Hematopoietic multipotent progenitor cell (in vitro differentiated cells): ENCODE data around the gene CISTR. TPM values are rescaled to one million over a fixed set of nuclear protein-coding genes. Genes with fewer than 3 reads are reported as not detected.
A peak's percentile ranks its signal among the peaks of the same experiment; 100 is the strongest.

Source experiments
- DNase-seq, 3 donors: peaks; one replicate each; pipeline ENCODE4 v3.0.0-alpha.2; 2011 to 2015; ENCODE audit warnings: low read depth in 2 of 3, low spot score in 2 of 3
- total RNA-seq: library from RNA; depleted of rRNA; stranded (reverse); fragments of >200 nt; gene quantifications from one replicate; pipeline ENCODE4 v1.2.3, GENCODE V29; 2012

The CISTR gene
- total RNA-seq, 1 donor = not detected

GRCh38 chr12:53746592-53747092, 5.1 kb downstream of the CISTR start:
- peak; percentile 72 to 87 (median 83) for DNase-seq

GRCh38 chr12:53744751-53745150, 7.0 kb downstream of the CISTR start:
- no peak for DNase-seq

- DNase-seq = no peak
Measured at GRCh38 chr12:53744130-53744441, 7.7 kb downstream of the CISTR start.

DNA sequence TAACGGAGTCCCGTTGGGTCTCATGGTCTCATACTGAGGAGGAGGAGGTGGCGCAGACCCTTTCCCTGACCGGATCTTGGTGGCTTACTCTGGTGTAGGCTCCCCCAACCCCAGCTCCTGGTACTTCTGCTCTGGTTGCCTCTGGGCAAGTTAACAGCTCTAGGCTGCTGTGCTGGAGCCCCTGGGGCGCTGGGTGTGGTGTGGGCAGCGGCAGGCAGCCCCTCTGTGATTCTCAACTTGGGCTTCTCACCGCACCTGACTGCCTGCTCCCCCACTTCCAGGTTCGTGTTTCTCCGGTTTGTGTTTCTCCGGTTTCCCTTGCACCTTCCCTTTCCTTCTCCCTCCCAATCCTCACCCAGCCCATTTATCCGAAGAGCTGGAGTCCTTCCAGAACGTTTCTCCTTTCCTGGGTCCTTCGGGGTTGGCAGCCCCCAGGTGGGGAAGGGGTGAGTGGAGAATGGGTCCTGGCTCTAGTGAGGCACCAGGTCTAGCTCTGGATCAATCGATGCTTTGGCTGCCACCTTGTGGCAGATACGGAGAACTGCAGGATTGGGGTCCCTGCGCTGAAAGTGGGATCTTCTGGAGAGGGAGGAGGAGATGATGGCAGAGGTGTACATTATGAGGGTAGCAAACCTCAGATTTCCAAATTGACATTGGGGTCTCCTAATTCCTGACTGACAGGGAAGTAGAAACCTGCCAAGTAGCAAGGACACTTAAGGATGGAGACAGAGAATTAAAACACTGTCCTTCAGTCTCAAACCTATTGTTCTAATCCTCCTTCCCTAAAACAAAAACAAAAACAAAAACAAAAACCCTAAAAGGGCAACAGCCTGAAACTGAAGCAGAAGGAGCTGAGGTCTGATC, 8.3 kb downstream of the CISTR start:
- DNase-seq = peak; percentile 54 to 82 (median 59)

- DNase-seq = no peak
Measured at GRCh38 chr12:53740130-53740491, 11.7 kb downstream of the CISTR start.

DNA sequence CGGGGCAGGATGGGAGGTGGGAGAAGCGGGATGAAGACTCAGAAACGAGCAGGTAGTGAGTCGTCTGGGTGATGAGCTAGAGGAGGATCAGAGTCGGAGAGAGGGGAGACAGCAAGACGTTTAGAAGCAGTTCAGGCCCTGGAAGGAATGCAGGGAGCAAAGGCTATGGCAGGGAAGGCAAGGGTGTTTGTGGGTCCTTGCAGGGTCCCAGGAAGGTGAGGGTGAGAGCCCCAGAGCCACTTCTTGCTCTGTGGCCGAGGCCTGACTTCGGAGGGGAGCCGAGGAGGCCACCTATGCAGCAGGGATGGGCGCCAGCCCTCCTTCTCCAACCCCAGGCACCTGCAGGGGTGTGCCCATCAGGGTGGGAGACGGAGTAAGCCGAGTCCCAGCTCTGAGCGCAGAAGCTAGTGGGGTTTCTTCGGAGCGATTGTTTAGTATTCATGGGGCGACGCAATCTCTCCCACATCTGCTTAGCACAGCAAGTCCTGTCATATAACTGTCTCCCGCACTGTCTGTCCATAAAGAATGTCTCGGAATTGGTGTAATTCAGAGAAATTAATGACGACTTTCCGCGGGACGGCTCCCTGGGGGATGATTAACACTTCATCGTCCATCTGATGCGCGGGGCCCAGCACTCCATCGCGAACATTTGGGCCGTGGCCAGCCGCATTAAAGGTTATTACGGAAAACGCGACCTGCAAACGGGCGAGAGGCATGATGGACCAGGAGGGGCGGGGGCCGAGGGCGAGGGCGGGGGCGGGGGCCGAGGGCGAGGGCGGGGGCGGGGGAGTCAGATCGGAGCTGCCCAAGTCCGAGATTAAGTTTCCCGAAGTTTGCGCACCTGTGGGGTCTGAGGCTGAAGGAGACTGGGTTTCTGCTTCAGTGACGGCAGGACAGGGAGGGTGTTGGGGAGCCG, 12.3 kb downstream of the CISTR start:
- no peak for DNase-seq

DNA sequence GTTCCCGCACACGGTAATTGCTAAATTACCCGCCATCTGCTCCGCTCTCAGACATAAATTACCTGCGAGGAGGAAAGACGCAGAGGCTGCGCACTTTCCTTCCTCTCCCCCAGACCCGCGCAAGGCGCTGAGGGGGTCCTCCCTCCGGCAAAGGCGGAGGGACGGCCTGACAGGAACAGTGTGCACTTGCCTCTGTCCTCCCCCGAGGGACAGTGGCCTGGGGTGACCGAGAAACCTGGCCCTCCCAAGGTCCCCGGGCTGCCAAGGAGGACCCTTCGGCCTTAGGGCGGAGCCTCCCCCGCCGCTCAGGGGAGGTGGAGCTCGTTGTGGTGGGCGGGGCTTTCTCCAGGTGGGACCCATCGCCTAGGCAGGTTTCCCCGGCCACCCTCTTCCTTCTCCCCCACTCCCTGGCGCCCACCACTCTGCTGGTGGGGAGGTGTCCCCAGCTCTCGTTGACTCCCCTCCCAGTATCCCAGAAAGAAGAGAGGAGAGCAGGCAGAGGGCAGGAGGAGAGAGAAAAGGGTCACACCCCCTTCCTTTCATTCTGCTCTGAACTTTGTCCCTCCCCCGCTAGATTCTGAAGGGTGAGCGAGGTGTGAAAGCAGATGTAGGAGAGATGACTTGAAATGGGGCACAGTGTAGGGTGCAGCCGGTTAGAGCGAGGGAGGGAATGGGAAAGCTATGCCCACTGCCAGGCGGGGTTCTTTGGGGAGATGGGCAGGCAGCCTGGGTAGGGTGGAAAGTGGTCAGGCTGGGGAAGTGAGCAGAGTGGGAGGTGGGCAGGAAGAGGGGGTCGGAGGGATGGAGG, 13.2 kb downstream of the CISTR start:
- no peak for DNase-seq

DNA sequence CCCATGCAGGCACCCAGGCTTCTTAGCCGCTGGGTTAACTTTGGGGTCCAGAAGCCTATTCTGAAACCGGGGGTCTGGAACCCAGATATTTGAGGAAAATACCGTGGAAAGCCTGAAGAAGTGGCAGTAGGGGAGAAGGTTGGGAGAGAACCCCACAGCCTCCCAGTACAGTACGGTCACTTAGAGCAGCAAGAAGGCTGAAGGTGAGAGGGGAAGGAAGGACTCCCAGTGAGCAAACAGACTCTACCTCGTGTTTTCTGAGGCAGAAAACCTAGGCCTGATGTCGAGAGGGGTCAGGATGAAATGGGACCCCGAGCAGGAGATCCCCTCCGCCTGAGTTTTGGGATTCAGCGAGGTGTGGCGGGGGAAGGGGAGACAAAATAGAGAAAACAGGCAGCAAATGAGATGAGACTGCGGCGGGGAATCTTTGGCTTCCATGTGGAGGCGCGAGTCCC, 13.8 kb downstream of the CISTR start:
- no peak for DNase-seq

GRCh38 chr12:53737093-53737808, 14.5 kb downstream of the CISTR start:
- DNase-seq = no peak

DNA sequence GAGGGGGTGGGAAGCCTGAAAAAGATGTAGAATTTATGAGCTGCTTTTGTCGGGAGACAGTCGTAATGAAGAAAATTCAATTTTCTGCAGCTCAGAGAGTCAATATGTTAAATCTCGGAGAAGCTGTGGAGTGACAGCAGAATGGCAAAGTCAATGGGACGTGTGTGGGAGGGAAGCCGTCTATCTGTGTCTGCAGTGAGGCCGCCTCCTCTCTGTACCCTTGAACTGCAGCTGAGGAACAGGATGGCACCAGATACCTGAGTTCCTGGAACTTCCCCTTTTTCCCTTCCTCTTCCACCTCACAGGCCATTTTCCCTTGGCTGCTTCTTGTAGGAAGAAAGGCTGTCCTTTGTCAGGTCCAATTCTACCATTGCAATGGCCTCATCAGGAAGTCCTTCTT, 15.2 kb downstream of the CISTR start:
- no peak for DNase-seq

- no peak for DNase-seq
Measured at GRCh38 chr12:53735556-53735955, 16.2 kb downstream of the CISTR start.

- DNase-seq = no peak
Measured at GRCh38 chr12:53734425-53734824, 17.4 kb downstream of the CISTR start.

GRCh38 chr12:53733807-53734200, 18.0 kb downstream of the CISTR start:
- peak in 1 of 3 donors; percentile 43 for DNase-seq

- no peak for DNase-seq
Measured at GRCh38 chr12:53733051-53733806, 18.6 kb downstream of the CISTR start.

DNA sequence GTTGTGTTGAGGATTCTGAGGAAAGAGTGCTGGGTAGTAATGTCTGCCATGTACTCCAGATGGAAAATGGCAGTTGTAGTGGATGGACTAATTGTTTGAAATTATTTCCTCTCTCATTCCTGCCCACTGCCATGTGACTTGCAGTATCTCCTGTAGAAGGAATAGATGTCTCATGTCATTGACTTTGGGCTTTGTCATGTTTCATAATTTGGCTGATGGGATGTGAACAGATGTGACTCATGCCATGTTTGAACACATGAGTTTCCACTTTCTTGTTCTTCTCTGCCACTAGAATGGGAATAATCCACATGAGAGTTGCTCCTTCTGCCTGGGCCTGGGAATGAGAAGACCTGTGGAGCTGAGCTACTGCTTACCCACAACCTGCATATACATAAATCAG, 22.1 kb downstream of the CISTR start:
- DNase-seq = no peak

GRCh38 chr12:53728206-53728605, 23.6 kb downstream of the CISTR start:
- DNase-seq = no peak

DNA sequence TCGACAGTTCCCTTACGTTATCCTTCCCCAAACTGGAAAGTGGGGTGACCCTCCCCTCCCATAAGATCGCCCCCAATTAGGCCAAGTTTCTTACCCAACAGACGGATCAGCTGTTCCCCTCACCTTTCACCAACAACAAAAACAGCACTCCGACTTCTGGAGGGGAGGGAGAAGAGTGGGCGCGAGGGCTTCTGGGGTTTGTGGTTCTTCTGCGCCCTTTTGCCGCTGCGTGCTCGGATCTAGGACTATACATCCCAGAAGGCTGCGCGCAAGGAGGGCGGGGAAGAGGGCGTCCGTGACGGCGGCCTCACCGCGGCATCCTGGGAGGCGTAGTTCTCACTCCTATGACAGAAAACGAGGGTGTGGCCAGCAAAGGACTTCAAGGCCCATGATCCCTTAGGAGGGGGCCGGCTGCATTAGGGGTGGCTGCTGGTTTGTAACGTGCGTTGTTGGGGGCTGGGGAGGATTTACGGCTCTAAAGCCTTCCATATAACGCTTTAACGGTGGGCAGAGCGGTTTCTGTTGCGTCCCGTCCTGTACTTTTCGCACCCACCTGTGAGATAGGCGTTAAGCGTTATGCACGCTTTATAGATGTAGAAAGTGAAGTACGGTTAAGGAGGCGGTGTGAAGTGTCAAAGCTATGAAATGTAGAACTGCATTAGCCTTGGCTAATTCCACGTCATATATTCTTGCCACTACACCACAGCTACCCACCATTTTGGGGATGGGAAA, 24.3 kb downstream of the CISTR start, which contains the start of gene CALCOCO1:
Gene CALCOCO1, minus strand, starts transcription at position 143 of the 732 bp plus-strand sequence. CDS start 2,210 bp downstream, outside the sequence.
- DNase-seq = peak; percentile 92 to 99 (median 97)

GRCh38 chr12:53726946-53727309, 24.9 kb downstream of the CISTR start:
- DNase-seq = no peak

GRCh38 chr12:53726341-53726740, 25.4 kb downstream of the CISTR start:
- DNase-seq = no peak
